HG03064 (cell line): ENCODE results near the gene MARCKSL1.
"Not testable (repeated sequence)": the region's sequence is repeated elsewhere in the genome, so short reads cannot be mapped to it uniquely, and the experiment has no call there.

ENCODE experiments used
- ATAC-seq: cut with Tn5 transposase; IDR thresholded peaks from one replicate; pipeline ENCODE4 v1.9.1; 2021; ENCODE audit warnings: low read depth; ENCODE audit not compliant: unreplicated experiment

Gene MARCKSL1

GRCh38 chr1:32291708-32292538 lies 44.1 kb downstream of the MARCKSL1 start, which contains the start of gene HDAC1:
Gene HDAC1, plus strand, starts transcription at chr1:32292083. Its CDS starts 87 bp downstream, at chr1:32292170.
- peak; percentile 95 for ATAC-seq

- no peak for ATAC-seq
These were observed 44.8 kb downstream of the MARCKSL1 start for GRCh38 chr1:32291145-32291707.

- no peak for ATAC-seq
These were observed 46.8 kb downstream of the MARCKSL1 start for GRCh38 chr1:32289256-32289655.

- ATAC-seq: no peak
These were observed 49.3 kb downstream of the MARCKSL1 start for GRCh38 chr1:32286763-32287162.

GRCh38 chr1:32285658-32286057 lies 50.4 kb downstream of the MARCKSL1 start:
- no peak for ATAC-seq

- ATAC-seq: not testable (repeated sequence)
These were observed 51.3 kb downstream of the MARCKSL1 start for GRCh38 chr1:32284777-32285176.
